Measurements from ENCODE around the gene CAMK2B.

- TF ChIP-seq POLR2A (IDR thresholded peaks at IDR 0.05; ENCODE audit: low read length): no peak
- TF ChIP-seq GATA1 (IDR thresholded peaks at IDR 0.05; ENCODE audit: low read depth, low read length): no peak
Observed at GRCh38 chr7:44172352-44172751, 153.0 kb downstream of the CAMK2B start.

Data from erythroblast (primary cell).